ENCODE data around the gene PARD3. TPM values are rescaled to one million over a fixed set of nuclear protein-coding genes. Genes with fewer than 3 reads are reported as not detected.

Gene PARD3
- polyA plus RNA-seq, 1 donor from 2014 or later: 12.4 TPM

- no peak overlapping the region for H2AFZ ChIP-seq (ENCODE audit: low read depth, low read length)
- TF ChIP-seq REST (IDR thresholded peaks at IDR 0.05; ENCODE audit: borderline replicate concordance) (no peak), EZH2 (IDR thresholded peaks at IDR 0.05; ENCODE audit: borderline replicate concordance, insufficient read depth, low read length, poor library complexity, severe bottlenecking) (no peak), EP300 (conservative IDR thresholded peaks at IDR 0.05; ENCODE audit: poor library complexity, severe bottlenecking) (no peak), RAD21 (conservative IDR thresholded peaks at IDR 0.05) (no peak), POLR2AphosphoS5 (IDR thresholded peaks at IDR 0.05) (no peak), SMC3 (conservative IDR thresholded peaks at IDR 0.05; ENCODE audit: poor library complexity) (no peak), TAF1 (IDR thresholded peaks at IDR 0.05; ENCODE audit: low read depth) (no peak), MXI1 (conservative IDR thresholded peaks at IDR 0.05; ENCODE audit: poor library complexity, severe bottlenecking) (no peak)
- TF ChIP-seq, protein P1, sequence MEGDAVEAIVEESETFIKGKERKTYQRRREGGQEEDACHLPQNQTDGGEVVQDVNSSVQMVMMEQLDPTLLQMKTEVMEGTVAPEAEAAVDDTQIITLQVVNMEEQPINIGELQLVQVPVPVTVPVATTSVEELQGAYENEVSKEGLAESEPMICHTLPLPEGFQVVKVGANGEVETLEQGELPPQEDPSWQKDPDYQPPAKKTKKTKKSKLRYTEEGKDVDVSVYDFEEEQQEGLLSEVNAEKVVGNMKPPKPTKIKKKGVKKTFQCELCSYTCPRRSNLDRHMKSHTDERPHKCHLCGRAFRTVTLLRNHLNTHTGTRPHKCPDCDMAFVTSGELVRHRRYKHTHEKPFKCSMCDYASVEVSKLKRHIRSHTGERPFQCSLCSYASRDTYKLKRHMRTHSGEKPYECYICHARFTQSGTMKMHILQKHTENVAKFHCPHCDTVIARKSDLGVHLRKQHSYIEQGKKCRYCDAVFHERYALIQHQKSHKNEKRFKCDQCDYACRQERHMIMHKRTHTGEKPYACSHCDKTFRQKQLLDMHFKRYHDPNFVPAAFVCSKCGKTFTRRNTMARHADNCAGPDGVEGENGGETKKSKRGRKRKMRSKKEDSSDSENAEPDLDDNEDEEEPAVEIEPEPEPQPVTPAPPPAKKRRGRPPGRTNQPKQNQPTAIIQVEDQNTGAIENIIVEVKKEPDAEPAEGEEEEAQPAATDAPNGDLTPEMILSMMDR (IDR thresholded peaks at IDR 0.05; ENCODE audit: poor library complexity, severe bottlenecking): no peak
- H3K36me3 ChIP-seq (ENCODE audit: insufficient read depth, low read length): no peaks in the 10 kb centered on the region
- no peak overlapping the region for H3K9ac ChIP-seq (ENCODE audit: low read length)
- no peaks in the 10 kb centered on the region for H3K9me3 ChIP-seq (ENCODE audit: low read length)
- H3K4me2 ChIP-seq (ENCODE audit: low read length): no peak overlapping the region
- H3K79me2 ChIP-seq (replicated peaks; ENCODE audit: insufficient read depth, low read length): no peaks in the 10 kb centered on the region
- H3K27ac ChIP-seq (ENCODE audit: low read length): no peak overlapping the region
- H3F3A ChIP-seq (ENCODE audit: insufficient read depth, low read length, poor library complexity, severe bottlenecking): no peaks in the 10 kb centered on the region
- H3K27me3 ChIP-seq (ENCODE audit: insufficient read depth, low read depth, low read length): no peaks in the 10 kb centered on the region
- no peaks in the 10 kb centered on the region for H3K9me2 ChIP-seq (ENCODE audit: insufficient read depth, low read length)
- no peaks in the 10 kb centered on the region for H4K20me1 ChIP-seq (ENCODE audit: insufficient read depth)
- no peak overlapping the region for H3K4me3 ChIP-seq (ENCODE audit: low read length)
Measured at GRCh38 chr10:34235164-34235832, 579.8 kb downstream of the PARD3 start.

GRCh38 chr10:34232481-34232880, 582.6 kb downstream of the PARD3 start:
- Histone ChIP-seq H3K9me3 (ENCODE audit: low read length) (no peaks in the 10 kb centered on the region), H3K27me3 (ENCODE audit: insufficient read depth, low read depth, low read length) (no peaks in the 10 kb centered on the region), H3K4me2 (ENCODE audit: low read length) (no peak overlapping the region), H3F3A (ENCODE audit: insufficient read depth, low read length, poor library complexity, severe bottlenecking) (no peaks in the 10 kb centered on the region), H3K36me3 (ENCODE audit: insufficient read depth, low read length) (no peaks in the 10 kb centered on the region), H2AFZ (ENCODE audit: low read depth, low read length) (no peak overlapping the region), H3K4me3 (ENCODE audit: low read length) (no peak overlapping the region), H3K79me2 (replicated peaks; ENCODE audit: insufficient read depth, low read length) (no peaks in the 10 kb centered on the region), H4K20me1 (ENCODE audit: insufficient read depth) (no peaks in the 10 kb centered on the region), H3K9me2 (ENCODE audit: insufficient read depth, low read length) (no peaks in the 10 kb centered on the region), H3K9ac (ENCODE audit: low read length) (no peak overlapping the region), H3K27ac (ENCODE audit: low read length) (no peak overlapping the region)
- TF ChIP-seq EZH2 (IDR thresholded peaks at IDR 0.05; ENCODE audit: borderline replicate concordance, insufficient read depth, low read length, poor library complexity, severe bottlenecking) (no peak), POLR2AphosphoS5 (IDR thresholded peaks at IDR 0.05) (no peak), TAF1 (IDR thresholded peaks at IDR 0.05; ENCODE audit: low read depth) (no peak), MXI1 (conservative IDR thresholded peaks at IDR 0.05; ENCODE audit: poor library complexity, severe bottlenecking) (no peak), REST (IDR thresholded peaks at IDR 0.05; ENCODE audit: borderline replicate concordance) (no peak), EP300 (conservative IDR thresholded peaks at IDR 0.05; ENCODE audit: poor library complexity, severe bottlenecking) (no peak), RAD21 (conservative IDR thresholded peaks at IDR 0.05) (no peak), SMC3 (conservative IDR thresholded peaks at IDR 0.05; ENCODE audit: poor library complexity) (no peak)
- TF ChIP-seq, protein P1 (IDR thresholded peaks at IDR 0.05; ENCODE audit: poor library complexity, severe bottlenecking): no peak
